Bronchial epithelial cell (primary cell): ENCODE results near the gene ELMO1. TPM values are rescaled to one million over a fixed set of nuclear protein-coding genes. Genes with fewer than 3 reads are reported as not detected.
A peak's percentile ranks its signal among the peaks of the same experiment; 100 is the strongest.

Experiments used
- DNase-seq: peaks from one replicate; pipeline ENCODE4 v3.0.0-alpha.2; 2010; ENCODE audit warnings: low read depth
- FAIRE-seq: peaks from 2 replicates; lab custom pipeline; 2011; peaks lifted over from hg19 to GRCh38; lab: Jason Lieb, UNC
- H3K27me3 ChIP-seq: 2 replicates; pipeline ENCODE4 v1.5.1; 2011; ENCODE audit warnings: low read length; ENCODE audit not compliant: control insufficient read depth, insufficient read depth
- H3K36me3 ChIP-seq: 2 replicates; pipeline ENCODE4 v1.5.1; 2011; ENCODE audit warnings: low read length; ENCODE audit not compliant: control insufficient read depth, insufficient read depth
- H3K4me3 ChIP-seq: 2 replicates; pipeline ENCODE4 v1.5.1; 2011; ENCODE audit warnings: mild to moderate bottlenecking, low read depth, low read length, control low read depth
- total RNA-seq: library from RNA; depleted of rRNA; stranded (reverse); fragments of >200 nt; gene quantifications from 2 replicates; pipeline ENCODE4 v1.2.1, GENCODE V29; 2014
- TF ChIP-seq, protein P1 (sequence below): IDR thresholded peaks from 2 replicates; pipeline ENCODE4 v1.5.1; 2011; ENCODE audit warnings: mild to moderate bottlenecking, moderate library complexity, low read length, control low read depth, inconsistent platforms; ENCODE audit not compliant: insufficient read depth, severe bottlenecking

ELMO1 gene
- total RNA-seq, 1 donor from 2014 or later = under 0.01 TPM

DNA sequence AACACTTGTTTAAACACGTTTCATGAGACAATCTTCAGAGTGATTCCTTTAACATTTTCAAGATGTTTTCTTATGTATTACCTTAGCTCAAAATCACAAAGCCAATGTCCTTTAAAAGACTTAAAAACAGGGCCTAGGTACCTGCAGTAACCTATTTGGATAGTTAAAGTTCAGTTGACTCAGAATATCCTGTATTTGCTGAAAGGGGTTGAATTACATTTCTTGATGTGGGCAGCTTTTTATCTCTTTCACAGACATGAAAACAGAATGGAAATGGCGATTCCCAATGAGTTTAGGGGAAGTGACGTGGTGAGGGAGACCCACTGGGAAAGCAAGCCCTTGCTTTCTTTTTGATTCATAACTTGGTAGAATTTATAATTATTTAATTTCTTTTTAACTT lies 400.0 kb downstream of the ELMO1 start:
- FAIRE-seq = no peak
- no peak for DNase-seq
- no peaks in the 10 kb centered on the region for H3K36me3 ChIP-seq
- no peaks in the 10 kb centered on the region for H3K27me3 ChIP-seq
- TF ChIP-seq, protein P1, sequence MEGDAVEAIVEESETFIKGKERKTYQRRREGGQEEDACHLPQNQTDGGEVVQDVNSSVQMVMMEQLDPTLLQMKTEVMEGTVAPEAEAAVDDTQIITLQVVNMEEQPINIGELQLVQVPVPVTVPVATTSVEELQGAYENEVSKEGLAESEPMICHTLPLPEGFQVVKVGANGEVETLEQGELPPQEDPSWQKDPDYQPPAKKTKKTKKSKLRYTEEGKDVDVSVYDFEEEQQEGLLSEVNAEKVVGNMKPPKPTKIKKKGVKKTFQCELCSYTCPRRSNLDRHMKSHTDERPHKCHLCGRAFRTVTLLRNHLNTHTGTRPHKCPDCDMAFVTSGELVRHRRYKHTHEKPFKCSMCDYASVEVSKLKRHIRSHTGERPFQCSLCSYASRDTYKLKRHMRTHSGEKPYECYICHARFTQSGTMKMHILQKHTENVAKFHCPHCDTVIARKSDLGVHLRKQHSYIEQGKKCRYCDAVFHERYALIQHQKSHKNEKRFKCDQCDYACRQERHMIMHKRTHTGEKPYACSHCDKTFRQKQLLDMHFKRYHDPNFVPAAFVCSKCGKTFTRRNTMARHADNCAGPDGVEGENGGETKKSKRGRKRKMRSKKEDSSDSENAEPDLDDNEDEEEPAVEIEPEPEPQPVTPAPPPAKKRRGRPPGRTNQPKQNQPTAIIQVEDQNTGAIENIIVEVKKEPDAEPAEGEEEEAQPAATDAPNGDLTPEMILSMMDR = no peak
- no peak overlapping the region for H3K4me3 ChIP-seq

DNA sequence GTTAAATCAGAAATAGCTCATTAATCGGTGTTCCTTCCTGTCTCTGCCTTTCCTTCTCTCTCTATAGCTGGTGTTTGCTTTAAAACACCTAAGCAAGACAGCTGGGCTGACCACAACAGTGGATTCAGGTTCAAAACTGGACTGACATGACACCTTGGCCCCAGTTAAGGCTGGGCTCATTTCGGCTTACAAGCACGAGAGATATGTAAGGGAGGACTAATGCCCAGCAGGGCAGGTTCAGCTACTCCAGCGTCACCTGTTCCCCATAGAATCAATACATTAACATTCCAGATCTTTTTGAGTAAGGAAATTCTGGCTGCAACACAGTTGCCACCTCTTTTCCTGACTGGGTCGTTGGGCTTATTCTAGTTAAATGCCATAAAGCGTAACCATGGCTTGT lies 401.4 kb downstream of the ELMO1 start:
- DNase-seq (no peak), FAIRE-seq (no peak)
- no peak overlapping the region for H3K4me3 ChIP-seq
- no peaks in the 10 kb centered on the region for H3K36me3 ChIP-seq
- TF ChIP-seq, protein P1 = no peak
- no peaks in the 10 kb centered on the region for H3K27me3 ChIP-seq

DNA sequence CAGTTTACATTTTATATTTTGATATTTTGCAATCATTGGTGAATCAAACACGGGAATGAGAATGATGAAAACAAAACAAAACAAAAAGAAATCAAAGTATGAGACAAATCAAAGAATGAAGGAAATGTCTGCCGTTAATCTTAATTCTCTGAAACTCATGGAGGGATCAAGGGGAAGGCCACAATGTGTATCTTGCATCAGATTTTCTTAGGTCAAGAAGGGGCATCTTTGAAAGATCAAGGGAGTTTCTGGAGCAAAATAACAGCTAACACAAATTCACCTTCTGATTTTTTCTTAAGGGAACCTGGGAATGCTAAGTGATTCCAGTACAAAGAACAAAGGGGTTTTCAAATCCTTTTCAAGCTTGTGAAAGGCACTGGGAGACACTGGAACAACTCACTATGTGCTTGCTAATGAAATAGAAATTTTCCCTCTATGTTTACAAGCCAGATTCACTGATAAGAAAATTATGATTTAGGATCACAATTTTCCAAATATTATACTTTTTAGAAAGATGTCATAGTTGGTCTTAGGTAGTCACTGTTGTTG lies 402.1 kb downstream of the ELMO1 start:
- H3K27me3 ChIP-seq = no peaks in the 10 kb centered on the region
- H3K4me3 ChIP-seq = no peak overlapping the region
- no peak for FAIRE-seq

DNA sequence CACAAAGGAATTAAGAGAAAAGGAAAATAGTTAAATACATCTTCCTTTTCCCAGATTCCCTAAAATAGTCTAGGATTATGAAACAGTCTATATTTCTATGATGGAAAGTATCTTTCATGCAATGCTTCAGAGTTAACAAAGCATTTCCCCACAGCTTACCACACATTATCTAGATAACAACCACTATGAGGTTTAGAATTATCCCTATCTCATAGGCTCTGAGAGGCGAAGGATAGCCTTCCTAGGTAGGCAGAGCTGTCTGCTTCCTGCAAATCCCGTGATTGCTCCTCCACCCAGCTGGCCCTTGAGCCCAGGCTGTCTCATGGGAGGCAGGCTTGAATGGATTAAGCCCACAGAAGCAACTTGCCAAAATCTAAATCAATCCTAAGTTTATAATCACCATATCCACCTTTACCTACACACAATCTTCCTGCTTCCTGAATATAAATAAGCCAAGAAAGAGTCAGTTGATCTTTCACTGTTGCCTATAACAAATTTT lies 402.9 kb downstream of the ELMO1 start:
- H3K4me3 ChIP-seq = no peak overlapping the region
- no peaks in the 10 kb centered on the region for H3K36me3 ChIP-seq
- FAIRE-seq (no peak), DNase-seq (no peak)
- TF ChIP-seq, protein P1 = no peak
- no peaks in the 10 kb centered on the region for H3K27me3 ChIP-seq

More for the DNA sequence above, 402.1 kb downstream of the ELMO1 start:
- no peak for DNase-seq
- TF ChIP-seq, protein P1 = no peak
- H3K36me3 ChIP-seq = no peaks in the 10 kb centered on the region

DNA sequence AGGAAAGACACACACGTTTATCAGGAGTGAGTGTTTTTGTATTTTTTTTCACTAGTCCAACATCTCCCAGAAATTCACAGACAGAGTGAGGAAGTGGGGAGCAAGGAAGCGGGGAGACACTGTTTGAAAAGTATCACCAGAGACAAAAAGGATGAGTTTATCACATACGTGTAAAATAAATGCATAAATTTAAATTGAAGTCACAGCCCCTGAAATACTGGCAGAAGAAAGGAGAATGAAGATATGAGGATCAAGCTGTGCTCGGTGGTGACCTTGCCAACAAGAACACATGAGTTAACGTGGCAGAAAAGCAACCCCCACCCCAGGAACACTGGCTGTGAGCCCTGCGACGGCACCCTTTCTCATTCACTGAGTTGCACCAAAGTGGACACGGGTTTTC lies 407.2 kb downstream of the ELMO1 start:
- TF ChIP-seq, protein P1 = no peak
- Histone ChIP-seq H3K27me3 (no peaks in the 10 kb centered on the region), H3K36me3 (no peaks in the 10 kb centered on the region), H3K4me3 (no peak overlapping the region)
- no peak for FAIRE-seq
- DNase-seq = no peak

DNA sequence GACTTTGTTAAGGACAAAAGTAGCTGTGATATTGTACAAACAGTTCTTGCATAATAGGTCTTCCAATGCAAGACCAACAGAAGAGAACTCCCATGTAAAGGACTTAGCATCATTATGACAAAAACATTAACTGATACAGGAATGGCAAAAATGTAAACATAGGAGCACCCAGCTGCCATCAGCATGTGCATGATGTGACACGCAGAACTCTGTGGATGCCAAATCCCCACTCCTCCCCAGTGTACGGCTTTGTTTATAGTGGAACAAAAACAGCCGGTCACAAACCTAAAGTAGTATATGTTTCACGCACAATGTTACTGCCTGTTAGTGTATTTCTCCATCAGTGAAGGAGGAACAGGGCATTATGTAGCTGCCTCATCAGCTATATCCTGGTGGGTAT lies 408.3 kb downstream of the ELMO1 start:
- no peaks in the 10 kb centered on the region for H3K36me3 ChIP-seq
- H3K4me3 ChIP-seq = no peak overlapping the region
- FAIRE-seq = no peak
- peak; percentile 26 for DNase-seq
- H3K27me3 ChIP-seq = no peaks in the 10 kb centered on the region
- TF ChIP-seq, protein P1 = no peak
